ENCODE data around the gene NAGK.
"Not testable (repeated sequence)": the region's sequence is repeated elsewhere in the genome, so short reads cannot be mapped to it uniquely, and the experiment has no call there.

NAGK gene

GRCh38 chr2:71085325-71086003 lies 17.0 kb downstream of the NAGK start:
- not testable (repeated sequence) for H3K4me3 ChIP-seq (ENCODE audit: low read length); H3K36me3 ChIP-seq (ENCODE audit: control insufficient read depth, insufficient read depth, low read length); H3K27ac ChIP-seq (ENCODE audit: low read length); DNase-seq (ENCODE audit: low read depth, low spot score); H3K9me3 ChIP-seq (ENCODE audit: control insufficient read depth, insufficient read depth, low read length); H3K27me3 ChIP-seq (ENCODE audit: control insufficient read depth, insufficient read depth, low read length)
- H3K4me1 ChIP-seq (ENCODE audit: control insufficient read depth, insufficient read depth, low read length) = peaks cover 10% of the 10 kb centered on the region
- WGBS (ENCODE audit: insufficient coverage, insufficient read length) = no CpG with 5 or more reads among the region's 9 CpGs

- not testable (repeated sequence) for DNase-seq (ENCODE audit: low read depth, low spot score); H3K4me1 ChIP-seq (ENCODE audit: control insufficient read depth, insufficient read depth, low read length); H3K27me3 ChIP-seq (ENCODE audit: control insufficient read depth, insufficient read depth, low read length); H3K9me3 ChIP-seq (ENCODE audit: control insufficient read depth, insufficient read depth, low read length); H3K27ac ChIP-seq (ENCODE audit: low read length); H3K4me3 ChIP-seq (ENCODE audit: low read length); H3K36me3 ChIP-seq (ENCODE audit: control insufficient read depth, insufficient read depth, low read length)
- WGBS (ENCODE audit: insufficient coverage, insufficient read length) = no CpG with 5 or more reads among the region's 14 CpGs
Measured at GRCh38 chr2:71089475-71089874, 21.0 kb downstream of the NAGK start.

GRCh38 chr2:71091808-71092207 lies 23.4 kb downstream of the NAGK start:
- not testable (repeated sequence) for H3K4me1 ChIP-seq (ENCODE audit: control insufficient read depth, insufficient read depth, low read length); H3K27me3 ChIP-seq (ENCODE audit: control insufficient read depth, insufficient read depth, low read length); H3K27ac ChIP-seq (ENCODE audit: low read length); H3K4me3 ChIP-seq (ENCODE audit: low read length); DNase-seq (ENCODE audit: low read depth, low spot score); H3K36me3 ChIP-seq (ENCODE audit: control insufficient read depth, insufficient read depth, low read length); H3K9me3 ChIP-seq (ENCODE audit: control insufficient read depth, insufficient read depth, low read length)
- WGBS (ENCODE audit: insufficient coverage, insufficient read length) = no CpG with 5 or more reads among the region's 9 CpGs

- not testable (repeated sequence) for H3K9me3 ChIP-seq (ENCODE audit: control insufficient read depth, insufficient read depth, low read length); H3K4me1 ChIP-seq (ENCODE audit: control insufficient read depth, insufficient read depth, low read length); H3K36me3 ChIP-seq (ENCODE audit: control insufficient read depth, insufficient read depth, low read length); DNase-seq (ENCODE audit: low read depth, low spot score); H3K27ac ChIP-seq (ENCODE audit: low read length); H3K27me3 ChIP-seq (ENCODE audit: control insufficient read depth, insufficient read depth, low read length); H3K4me3 ChIP-seq (ENCODE audit: low read length)
- WGBS (ENCODE audit: insufficient coverage, insufficient read length) = no CpG with 5 or more reads among the region's 33 CpGs
Measured at GRCh38 chr2:71092491-71093260, 24.2 kb downstream of the NAGK start.

- Histone ChIP-seq H3K27me3 (ENCODE audit: control insufficient read depth, insufficient read depth, low read length) (no peaks in the 10 kb centered on the region), H3K9me3 (ENCODE audit: control insufficient read depth, insufficient read depth, low read length) (no peaks in the 10 kb centered on the region), H3K27ac (ENCODE audit: low read length) (no peak overlapping the region), H3K4me1 (ENCODE audit: control insufficient read depth, insufficient read depth, low read length) (peaks cover 5% of the 10 kb centered on the region; the same call in 1 of the 2 replicates), H3K36me3 (ENCODE audit: control insufficient read depth, insufficient read depth, low read length) (no peaks in the 10 kb centered on the region), H3K4me3 (ENCODE audit: low read length) (no peak overlapping the region)
- no peak for DNase-seq (ENCODE audit: low read depth, low spot score)
- WGBS (ENCODE audit: insufficient coverage, insufficient read length) = no CpG with 5 or more reads among the region's 3 CpGs
Measured at GRCh38 chr2:71100195-71100964, 31.9 kb downstream of the NAGK start.

GRCh38 chr2:71101656-71102055 lies 33.2 kb downstream of the NAGK start:
- no peak for DNase-seq (ENCODE audit: low read depth, low spot score)
- H3K27me3 ChIP-seq (ENCODE audit: control insufficient read depth, insufficient read depth, low read length) = no peaks in the 10 kb centered on the region
- H3K9me3 ChIP-seq (ENCODE audit: control insufficient read depth, insufficient read depth, low read length) = no peaks in the 10 kb centered on the region
- no peaks in the 10 kb centered on the region for H3K36me3 ChIP-seq (ENCODE audit: control insufficient read depth, insufficient read depth, low read length)
- H3K4me1 ChIP-seq (ENCODE audit: control insufficient read depth, insufficient read depth, low read length) = peaks cover 5% of the 10 kb centered on the region; the same call in 1 of the 2 replicates
- no CpG with 5 or more reads among the region's 2 CpGs for WGBS (ENCODE audit: insufficient coverage, insufficient read length)
- no peak overlapping the region for H3K27ac ChIP-seq (ENCODE audit: low read length)
- no peak overlapping the region for H3K4me3 ChIP-seq (ENCODE audit: low read length)

- Histone ChIP-seq H3K27ac (ENCODE audit: low read length) (no peak overlapping the region), H3K27me3 (ENCODE audit: control insufficient read depth, insufficient read depth, low read length) (no peaks in the 10 kb centered on the region), H3K4me3 (ENCODE audit: low read length) (no peak overlapping the region), H3K36me3 (ENCODE audit: control insufficient read depth, insufficient read depth, low read length) (no peaks in the 10 kb centered on the region), H3K4me1 (ENCODE audit: control insufficient read depth, insufficient read depth, low read length) (peaks cover 5% of the 10 kb centered on the region; the same call in 1 of the 2 replicates), H3K9me3 (ENCODE audit: control insufficient read depth, insufficient read depth, low read length) (no peaks in the 10 kb centered on the region)
- no peak for DNase-seq (ENCODE audit: low read depth, low spot score)
- no CpG with 5 or more reads among the region's 6 CpGs for WGBS (ENCODE audit: insufficient coverage, insufficient read length)
Measured at GRCh38 chr2:71102981-71103681, 34.7 kb downstream of the NAGK start.

- Histone ChIP-seq H3K36me3 (ENCODE audit: control insufficient read depth, insufficient read depth, low read length) (no peaks in the 10 kb centered on the region), H3K27me3 (ENCODE audit: control insufficient read depth, insufficient read depth, low read length) (no peaks in the 10 kb centered on the region), H3K4me1 (ENCODE audit: control insufficient read depth, insufficient read depth, low read length) (peaks cover 5% of the 10 kb centered on the region; the same call in 1 of the 2 replicates), H3K27ac (ENCODE audit: low read length) (no peak overlapping the region), H3K4me3 (ENCODE audit: low read length) (no peak overlapping the region), H3K9me3 (ENCODE audit: control insufficient read depth, insufficient read depth, low read length) (no peaks in the 10 kb centered on the region)
- no peak for DNase-seq (ENCODE audit: low read depth, low spot score)
- WGBS (ENCODE audit: insufficient coverage, insufficient read length) = no CpG with 5 or more reads among the region's 5 CpGs
Measured at GRCh38 chr2:71103809-71104208, 35.4 kb downstream of the NAGK start.

- H3K9me3 ChIP-seq (ENCODE audit: control insufficient read depth, insufficient read depth, low read length); H3K4me3 ChIP-seq (ENCODE audit: low read length); H3K4me1 ChIP-seq (ENCODE audit: control insufficient read depth, insufficient read depth, low read length); H3K36me3 ChIP-seq (ENCODE audit: control insufficient read depth, insufficient read depth, low read length); H3K27me3 ChIP-seq (ENCODE audit: control insufficient read depth, insufficient read depth, low read length); DNase-seq (ENCODE audit: low read depth, low spot score); H3K27ac ChIP-seq (ENCODE audit: low read length): not testable (repeated sequence)
- no CpG with 5 or more reads among the region's 6 CpGs for WGBS (ENCODE audit: insufficient coverage, insufficient read length)
Measured at GRCh38 chr2:71106463-71106862, 38.0 kb downstream of the NAGK start.

- no CpG with 5 or more reads among the region's 2 CpGs for WGBS (ENCODE audit: insufficient coverage, insufficient read length)
- no peaks in the 10 kb centered on the region for H3K9me3 ChIP-seq (ENCODE audit: control insufficient read depth, insufficient read depth, low read length)
- no peak overlapping the region for H3K4me3 ChIP-seq (ENCODE audit: low read length)
- no peak for DNase-seq (ENCODE audit: low read depth, low spot score)
- no peaks in the 10 kb centered on the region for H3K36me3 ChIP-seq (ENCODE audit: control insufficient read depth, insufficient read depth, low read length)
- H3K27me3 ChIP-seq (ENCODE audit: control insufficient read depth, insufficient read depth, low read length) = no peaks in the 10 kb centered on the region
- peaks cover 3% of the 10 kb centered on the region for H3K4me1 ChIP-seq (ENCODE audit: control insufficient read depth, insufficient read depth, low read length)
- H3K27ac ChIP-seq (ENCODE audit: low read length) = no peak overlapping the region
Measured at GRCh38 chr2:71108091-71108490, 39.6 kb downstream of the NAGK start.
